Astrocyte of the hippocampus (primary cell): ENCODE measurements around the gene SLC39A8.
"Not testable (repeated sequence)": the region's sequence is repeated elsewhere in the genome, so short reads cannot be mapped to it uniquely, and the experiment has no call there.

Experiments used
- DNase-seq: peaks from one replicate; pipeline ENCODE4 v3.0.0; 2011; ENCODE audit warnings: low read depth, low spot score

Gene SLC39A8

DNA sequence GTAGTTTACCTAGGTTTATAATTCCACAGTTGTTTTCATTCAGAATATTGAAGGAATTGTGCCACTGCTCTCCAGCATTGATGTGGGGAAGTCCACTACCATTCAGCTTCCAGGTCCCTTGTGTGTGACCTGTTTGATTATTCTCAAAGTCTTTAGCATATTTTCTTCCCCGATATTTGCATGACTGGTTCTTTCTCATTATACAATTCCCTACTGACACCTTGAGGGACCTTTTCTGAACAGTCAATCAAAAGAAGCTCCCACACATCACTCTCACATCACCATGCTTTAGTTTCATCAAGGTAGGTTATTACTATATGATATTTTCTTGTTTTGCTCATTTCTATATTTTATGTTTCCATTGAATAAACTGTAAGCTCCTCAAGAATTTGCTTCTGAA is 44.1 kb downstream of the SLC39A8 start:
- no peak for DNase-seq

DNA sequence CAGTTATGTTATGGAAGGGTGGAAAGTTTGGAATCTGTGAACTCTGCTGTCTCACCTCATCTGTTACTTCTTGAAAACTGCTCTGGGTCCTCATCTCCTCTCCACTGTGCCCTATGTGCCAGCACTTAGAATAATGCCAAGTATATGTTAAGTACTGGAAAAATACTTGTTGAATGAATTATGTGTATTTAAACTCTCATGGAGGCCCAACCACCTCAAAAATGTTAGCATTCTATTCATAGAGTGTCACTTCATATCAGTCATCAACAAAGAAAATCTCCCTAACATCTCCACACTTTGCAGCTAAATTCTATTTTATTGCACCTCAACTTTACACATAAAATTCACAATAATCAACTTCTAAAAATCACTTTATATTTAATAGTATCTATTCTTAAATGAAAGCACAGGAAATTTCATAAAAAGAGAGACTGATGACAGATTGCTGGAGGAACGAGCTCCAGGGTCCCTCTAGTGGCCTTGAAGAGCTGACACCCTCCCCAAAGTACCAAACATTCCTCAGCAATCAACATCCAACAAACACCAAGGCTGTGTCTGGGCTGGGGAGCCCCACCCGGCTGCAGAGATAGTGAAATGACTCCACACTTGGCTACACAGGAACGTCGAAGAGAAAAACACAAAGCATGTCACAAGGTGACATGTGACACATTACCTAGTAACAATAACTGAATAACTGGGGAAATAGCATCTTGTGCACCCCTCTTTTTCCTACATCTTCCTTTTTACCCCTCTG is 45.8 kb downstream of the SLC39A8 start:
- peak; percentile 72 for DNase-seq

- no peak for DNase-seq
These were observed 46.6 kb downstream of the SLC39A8 start for GRCh38 chr4:102298716-102299115.

GRCh38 chr4:102295153-102295862 is 50.0 kb downstream of the SLC39A8 start:
- DNase-seq, result no peak

- no peak for DNase-seq
These were observed 56.8 kb downstream of the SLC39A8 start for GRCh38 chr4:102288497-102288896.

- DNase-seq, result no peak
These were observed 59.5 kb downstream of the SLC39A8 start for GRCh38 chr4:102285831-102286230.

- DNase-seq, result no peak
These were observed 64.0 kb downstream of the SLC39A8 start for GRCh38 chr4:102281171-102281839.

GRCh38 chr4:102273317-102273716 is 72.0 kb downstream of the SLC39A8 start:
- not testable (repeated sequence) for DNase-seq

DNA sequence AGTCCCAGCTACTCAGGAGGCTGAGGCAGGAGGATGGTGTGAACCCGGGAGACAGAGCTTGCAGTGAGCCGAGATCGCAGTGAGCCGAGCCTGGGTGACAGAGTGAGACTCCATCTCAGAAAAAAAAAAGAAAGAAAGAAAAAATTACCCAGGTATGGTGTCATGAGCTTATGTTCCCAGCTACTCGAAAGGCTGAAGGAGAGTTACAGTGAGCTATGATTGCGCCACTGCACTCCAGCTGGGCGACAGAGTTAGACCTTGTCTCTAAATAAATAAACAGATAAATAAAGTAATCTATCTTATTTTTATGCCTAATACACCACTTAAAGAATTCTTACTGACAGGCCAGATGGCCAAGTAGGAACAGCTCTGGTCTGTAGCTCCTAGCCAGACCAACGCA is 73.0 kb downstream of the SLC39A8 start:
- DNase-seq, result no peak

DNA sequence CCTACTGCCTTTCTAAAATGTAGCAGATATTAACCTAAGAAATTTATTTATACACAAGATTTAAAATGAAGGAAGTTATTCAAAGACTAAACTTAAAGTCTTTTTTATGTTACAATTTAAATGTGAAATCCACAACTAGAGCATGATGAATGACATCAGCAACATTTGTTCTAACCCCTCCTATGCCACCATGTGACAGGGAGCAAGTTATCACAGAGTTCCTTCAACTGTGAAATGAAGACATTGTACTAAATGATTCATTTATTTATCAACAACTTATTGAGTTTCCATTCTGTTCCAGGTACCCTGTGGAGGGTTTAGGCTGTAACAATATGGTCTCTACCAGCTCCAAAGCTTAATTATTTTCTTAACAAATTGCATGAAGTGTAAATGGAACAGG is 76.9 kb downstream of the SLC39A8 start:
- DNase-seq, result no peak

GRCh38 chr4:102263024-102263787 is 82.1 kb downstream of the SLC39A8 start:
- peak; percentile 73 for DNase-seq

GRCh38 chr4:102259702-102260101 is 85.6 kb downstream of the SLC39A8 start:
- DNase-seq, result no peak

DNA sequence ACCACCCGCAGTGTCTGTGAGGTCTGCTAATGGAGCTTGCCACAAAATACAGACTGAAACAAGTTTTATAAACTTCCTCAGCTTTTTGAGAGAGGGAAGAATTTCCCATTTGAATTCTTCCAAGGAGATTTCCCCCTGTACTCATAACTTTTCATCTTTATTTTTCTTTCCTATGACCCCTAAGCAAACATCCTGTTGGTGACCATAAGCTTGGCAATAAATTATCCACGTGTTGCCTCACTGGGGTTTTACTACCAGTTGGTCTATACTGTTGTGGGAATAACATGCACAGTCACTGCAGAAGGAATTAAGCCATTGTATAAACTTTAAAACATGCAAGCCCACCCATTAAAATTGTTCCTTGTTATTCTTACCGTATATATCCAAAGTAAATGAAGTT is 86.2 kb downstream of the SLC39A8 start:
- DNase-seq, result no peak

DNA sequence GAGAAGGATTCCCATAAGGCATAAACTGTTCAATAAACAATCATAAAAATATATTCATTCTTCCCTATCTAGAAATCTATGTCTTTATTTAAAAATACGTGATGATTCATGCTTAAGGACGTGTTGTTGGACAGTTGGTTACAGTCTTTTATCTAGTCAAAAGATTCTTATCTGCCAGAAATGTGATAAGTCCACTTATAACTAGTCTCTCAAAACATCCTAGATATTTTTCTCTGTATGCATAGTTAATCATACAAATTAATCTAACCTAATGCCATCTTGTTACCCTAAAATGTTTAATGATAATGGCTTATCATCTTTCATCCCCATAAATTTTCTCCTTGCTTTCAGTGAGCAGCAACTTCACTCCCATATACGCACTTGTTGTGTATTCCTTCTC is 89.0 kb downstream of the SLC39A8 start:
- no peak for DNase-seq

DNA sequence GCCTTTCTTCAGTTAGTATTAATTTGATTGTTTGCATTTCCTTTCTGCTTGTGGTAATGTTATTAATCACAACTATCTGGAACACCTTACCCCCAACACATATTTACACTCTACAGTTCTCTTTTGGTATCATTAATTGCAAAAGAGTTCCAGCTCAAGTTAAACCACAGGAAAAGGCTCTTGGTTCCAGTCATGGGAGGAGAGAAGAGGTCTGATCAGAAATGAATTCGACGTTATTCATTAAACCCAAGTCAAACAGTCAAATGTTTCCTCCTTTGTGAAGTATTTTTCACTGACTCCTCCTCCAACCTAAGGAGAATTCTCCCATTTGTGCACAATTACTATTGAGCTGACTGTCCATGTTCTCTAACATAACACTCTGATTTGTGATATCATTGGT is 91.4 kb downstream of the SLC39A8 start:
- no peak for DNase-seq

- no peak for DNase-seq
These were observed 93.1 kb downstream of the SLC39A8 start for GRCh38 chr4:102252171-102252570.

- DNase-seq, result no peak
These were observed 94.9 kb downstream of the SLC39A8 start for GRCh38 chr4:102250341-102250740.

DNA sequence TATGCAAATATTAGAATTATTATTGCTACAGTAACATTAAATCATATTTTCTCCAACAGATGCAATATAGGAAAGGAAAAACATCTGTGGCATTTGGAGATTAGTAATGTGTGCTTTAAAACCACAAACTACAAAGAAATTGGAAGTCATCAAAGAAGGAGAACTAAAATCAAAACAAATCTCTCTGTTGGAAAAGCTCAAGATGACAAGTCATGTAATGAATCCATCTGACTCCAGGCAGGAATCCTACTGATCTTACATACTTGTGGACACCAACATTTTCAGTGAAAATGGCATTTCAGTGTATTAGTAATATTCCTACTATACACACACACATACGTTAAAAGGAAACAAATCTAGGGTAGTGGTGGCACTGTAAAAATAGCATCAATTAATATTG is 98.2 kb downstream of the SLC39A8 start:
- DNase-seq, result peak; percentile 44

GRCh38 chr4:102246416-102246815 is 98.9 kb downstream of the SLC39A8 start:
- no peak for DNase-seq

- DNase-seq, result no peak
These were observed 100.3 kb downstream of the SLC39A8 start for GRCh38 chr4:102244878-102245535.

GRCh38 chr4:102243296-102243695 is 102.0 kb downstream of the SLC39A8 start:
- not testable (repeated sequence) for DNase-seq
